H54 (cell line): ENCODE measurements around the gene HOXA10.
A peak's percentile ranks its signal among the peaks of the same experiment; 100 is the strongest.

Experiments
- DNase-seq: peaks from one replicate; pipeline ENCODE4 v3.0.0; 2011; ENCODE audit warnings: low spot score, mixed read lengths; ENCODE audit not compliant: insufficient read length
- FAIRE-seq: peaks from 3 replicates; lab custom pipeline; 2011; peaks lifted over from hg19 to GRCh38; lab: Jason Lieb, UNC
- POLR2A ChIP-seq: IDR thresholded peaks from 2 replicates; pipeline ENCODE4 v1.6.1; 2011; ENCODE audit warnings: low read depth, mild to moderate bottlenecking, low read length

HOXA10 gene

GRCh38 chr7:27159266-27160144, 14.6 kb downstream of the HOXA10 start:
- TF ChIP-seq POLR2A, result no peak
- DNase-seq, result no peak
- FAIRE-seq, result no peak

GRCh38 chr7:27158436-27159265, 15.5 kb downstream of the HOXA10 start:
- no peak for TF ChIP-seq POLR2A
- FAIRE-seq (no peak), DNase-seq (no peak)

- no peak for FAIRE-seq
- no peak for DNase-seq
- TF ChIP-seq POLR2A, result no peak
Observed at GRCh38 chr7:27157702-27158431, 16.3 kb downstream of the HOXA10 start.

- TF ChIP-seq POLR2A, result no peak
- no peak for DNase-seq
- FAIRE-seq, result no peak
Observed at GRCh38 chr7:27156916-27157701, 17.0 kb downstream of the HOXA10 start.

GRCh38 chr7:27156508-27156898, 17.6 kb downstream of the HOXA10 start, which contains the start of gene HOXA7:
Gene HOXA7 (minus strand): TSS chr7:27156675. CDS start chr7:27156545, 130 bp downstream.
- no peak for TF ChIP-seq POLR2A
- no peak for FAIRE-seq
- no peak for DNase-seq

- FAIRE-seq (no peak), DNase-seq (no peak)
- peak; percentile 39 for TF ChIP-seq POLR2A
Observed at GRCh38 chr7:27155816-27156507, 18.2 kb downstream of the HOXA10 start.

GRCh38 chr7:27154901-27155815, 19.0 kb downstream of the HOXA10 start:
- FAIRE-seq (no peak), DNase-seq (no peak)
- no peak for TF ChIP-seq POLR2A

GRCh38 chr7:27154369-27154768, 19.8 kb downstream of the HOXA10 start:
- DNase-seq (no peak), FAIRE-seq (no peak)
- no peak for TF ChIP-seq POLR2A

- no peak for TF ChIP-seq POLR2A
- FAIRE-seq (no peak), DNase-seq (no peak)
Observed at GRCh38 chr7:27153526-27153925, 20.6 kb downstream of the HOXA10 start.

- FAIRE-seq, result no peak
- no peak for DNase-seq
- TF ChIP-seq POLR2A, result no peak
Observed at GRCh38 chr7:27152816-27153442, 21.2 kb downstream of the HOXA10 start.
